Pancreas (tissue), 10 donors: ENCODE measurements around the gene CLN6. TPM values are rescaled to one million over a fixed set of nuclear protein-coding genes. Genes with fewer than 3 reads are reported as not detected.
"Not testable (repeated sequence)": the region's sequence is repeated elsewhere in the genome, so short reads cannot be mapped to it uniquely, and the experiment has no call there.

ENCODE experiments used
- ATAC-seq, 4 donors: fragments of 200-7000 bp; cut with Tn5 transposase; one replicate each; pipeline versions ENCODE4 v1.8.0 to v1.9.1; 2020; ENCODE audit warnings: mild to moderate bottlenecking in 4 of 4, moderate library complexity in 4 of 4
- DNase-seq, 6 donors: peaks; one replicate each; pipeline ENCODE4 v3.0.0-alpha.2; 2020
- FAIRE-seq: peaks from 2 replicates; lab custom pipeline; 2012; peaks lifted over from hg19 to GRCh38; lab: Jason Lieb, UNC
- H3K27ac ChIP-seq, 4 donors: fragments of 200-600 bp; sonication (generic); 1 replicate in 3 of 4; 2 replicates in 1 of 4; pipeline versions ENCODE4 v1.5.0 to v1.8.0; 2020
- H3K27me3 ChIP-seq, 4 donors: fragments of 200-600 bp; one replicate each; pipeline ENCODE4 v1.8.0; 2021
- H3K36me3 ChIP-seq, 3 donors: fragments of 200-600 bp; sonication (generic) in 1 of 3; one replicate each; pipeline versions ENCODE4 v1.5.0 to v1.8.0; 2020 to 2021
- H3K4me1 ChIP-seq, 3 donors: fragments of 200-600 bp; one replicate each; pipeline ENCODE4 v1.8.0; 2021
- H3K4me3 ChIP-seq, 4 donors: fragments of 200-600 bp; sonication (generic) in 2 of 4; one replicate each; pipeline versions ENCODE4 v1.5.0 to v1.8.0; 2020 to 2021
- H3K9me3 ChIP-seq, 4 donors: fragments of 200-600 bp; one replicate each; pipeline ENCODE4 v1.8.0; 2021
- CTCF ChIP-seq, 4 donors: fragments of 200-600 bp; sonication (generic) in 3 of 4; IDR thresholded peaks; one replicate each; pipeline versions ENCODE4 v1.5.0 to v1.8.0; 2021; ENCODE audit warnings: antibody characterized with exemption in 4 of 4
- WGBS, 2 donors: extraction: QIAGEN DNeasy Blood & Tissue Kit; methylation state at CpG; one replicate each; pipeline ENCODE4 v1.1.7; 2013; 5-methylcytosine and 5-hydroxymethylcytosine counted together
- intact Hi-C, 3 donors: fragments of 100-400 bp; cut with DNase I; formaldehyde crosslinking; loops; one replicate each; pipeline versions ENCODE4 v1.11.1 to v1.14.2; 2022
- polyA plus RNA-seq, 2 donors: library from polyadenylated mRNA; stranded (reverse); fragments of 200-250 nt; gene quantifications; one replicate each; pipeline ENCODE4 v1.2.3, GENCODE V29; 2013
- total RNA-seq, 6 donors: library from RNA; stranded (reverse); fragmentation: NEBNext Ultra II Directional in 4 of 6; extraction: Animal tissue kit (Norgen Biotek cat#: 25700) in 4 of 6; gene quantifications; one replicate each; pipeline versions ENCODE4 v1.2.1 to v1.2.4, GENCODE V29; 2021 to 2023
- donor health status: healthy with polysubstance abuse.
- donor health status: DM: no; HTN: no; CAD: no; lungs with moderate emphysema.
- donor health status: DM: no; HTN: no; CAD: no.
- donor health status: control.
- donor health status: control.
- donor health status: Bipolar disorder and iron deficiency.
- donor health status: DM: yes; HTN: yes; CAD: no.
- donor health status: DM: no; HTN: no; CAD: no.
- donor health status: DM: no; HTN: no; CAD: no.
- donor health status: DM: yes; HTN: yes; CAD: no.

The CLN6 gene
- total and polyA plus RNA-seq, 8 donors, result 10.6 to 23.3 (median 13.6) TPM

- DNase-seq, result no peak
- Histone ChIP-seq H3K36me3 (peaks cover 0 to 44% (median 0%) of the 10 kb centered on the region in 3 donors), H3K9me3 (no peaks in the 10 kb centered on the region), H3K4me3 (no peak overlapping the region), H3K27me3 (no peaks in the 10 kb centered on the region), H3K4me1 (no peaks in the 10 kb centered on the region), H3K27ac (no peak overlapping the region)
- peak in 2 of 4 donors; percentile 26 to 37 for ATAC-seq
- intact Hi-C loops, result no loop called here
- no peak for TF ChIP-seq CTCF (IDR thresholded peaks at IDR 0.05)
- FAIRE-seq, result no peak
These were observed 51.8 kb downstream of the CLN6 start for GRCh38 chr15:68177742-68178141.

- intact Hi-C loops, result no loop called here
- DNase-seq (no peak), FAIRE-seq (no peak), ATAC-seq (no peak)
- 93 to 95% methylated on average over 3 of the region's 3 CpGs for WGBS, 2 donors
- Histone ChIP-seq H3K4me3 (no peak overlapping the region), H3K27ac (no peak overlapping the region), H3K4me1 (no peaks in the 10 kb centered on the region), H3K9me3 (no peaks in the 10 kb centered on the region), H3K36me3 (peaks cover 0 to 37% (median 0%) of the 10 kb centered on the region in 3 donors), H3K27me3 (no peaks in the 10 kb centered on the region)
- no peak for TF ChIP-seq CTCF (IDR thresholded peaks at IDR 0.05)
These were observed 52.9 kb downstream of the CLN6 start for GRCh38 chr15:68176601-68177000.

GRCh38 chr15:68175526-68175925, 54.0 kb downstream of the CLN6 start:
- Histone ChIP-seq H3K4me1 (no peaks in the 10 kb centered on the region), H3K36me3 (peaks cover 0 to 30% (median 0%) of the 10 kb centered on the region in 3 donors), H3K27ac (no peak overlapping the region), H3K9me3 (no peaks in the 10 kb centered on the region), H3K4me3 (no peak overlapping the region), H3K27me3 (no peaks in the 10 kb centered on the region)
- intact Hi-C loops, result no loop called here
- no peak for DNase-seq
- no peak for ATAC-seq
- FAIRE-seq, result no peak
- TF ChIP-seq CTCF (IDR thresholded peaks at IDR 0.05), result no peak
- 77 to 79% methylated on average over 2 of the region's 2 CpGs for WGBS, 2 donors

GRCh38 chr15:68173119-68173518, 56.4 kb downstream of the CLN6 start:
- ATAC-seq, result no peak
- H3K9me3 ChIP-seq, result no peaks in the 10 kb centered on the region
- H3K4me1 ChIP-seq, result no peaks in the 10 kb centered on the region
- H3K27me3 ChIP-seq, result no peaks in the 10 kb centered on the region
- no peak for FAIRE-seq
- no peak for TF ChIP-seq CTCF (IDR thresholded peaks at IDR 0.05)
- no peak overlapping the region for H3K4me3 ChIP-seq
- DNase-seq, result no peak
- intact Hi-C loops, result no loop called here
- 97 to 98% methylated on average over 4 of the region's 4 CpGs for WGBS, 2 donors
- no peak overlapping the region for H3K27ac ChIP-seq
- peaks cover 0 to 28% (median 0%) of the 10 kb centered on the region in 3 donors for H3K36me3 ChIP-seq

- H3K4me1 ChIP-seq, H3K9me3 ChIP-seq, FAIRE-seq, DNase-seq, H3K27ac ChIP-seq, H3K27me3 ChIP-seq, intact Hi-C loops, H3K4me3 ChIP-seq, ATAC-seq: not testable (repeated sequence)
- WGBS, 2 donors, result 66 to 78% methylated on average over 2 of the region's 2 CpGs
- peaks cover 0 to 20% (median 0%) of the 10 kb centered on the region in 3 donors for H3K36me3 ChIP-seq
These were observed 57.5 kb downstream of the CLN6 start for GRCh38 chr15:68172037-68172436.
